GM18505 (cell line): ENCODE data around the gene CNTNAP2.
"Not testable (repeated sequence)": the region's sequence is repeated elsewhere in the genome, so short reads cannot be mapped to it uniquely, and the experiment has no call there.

Source experiments
- ATAC-seq: cut with Tn5 transposase; IDR thresholded peaks from one replicate; pipeline ENCODE4 v1.9.1; 2021; ENCODE audit not compliant: unreplicated experiment
- POLR2A ChIP-seq: IDR thresholded peaks from 4 replicates; pipeline ENCODE4 v1.6.1; 2011; ENCODE audit warnings: borderline replicate concordance; ENCODE audit not compliant: insufficient read depth, insufficient read length; ENCODE audit errors: extremely low read depth

Gene CNTNAP2

DNA sequence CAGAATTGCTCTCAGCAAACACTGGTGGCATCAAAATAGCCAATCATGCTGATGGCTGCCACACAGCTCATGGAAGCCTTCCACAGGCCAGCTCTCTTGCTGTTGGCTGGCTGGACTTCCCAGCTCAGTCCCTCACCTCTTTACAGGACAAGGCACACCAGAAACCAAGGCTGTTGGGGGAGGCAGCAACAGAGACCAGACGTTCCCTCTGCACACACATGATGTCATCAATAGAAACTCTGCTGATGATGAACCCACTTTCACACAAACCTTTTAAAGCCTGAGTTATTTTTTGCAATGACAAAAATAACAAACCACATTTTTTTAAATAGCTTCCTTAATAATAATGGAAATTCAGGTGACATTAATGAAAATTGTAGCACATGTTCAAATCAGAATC lies 2173.0 kb downstream of the CNTNAP2 start:
- TF ChIP-seq POLR2A: no peak
- peak; percentile 90 for ATAC-seq

DNA sequence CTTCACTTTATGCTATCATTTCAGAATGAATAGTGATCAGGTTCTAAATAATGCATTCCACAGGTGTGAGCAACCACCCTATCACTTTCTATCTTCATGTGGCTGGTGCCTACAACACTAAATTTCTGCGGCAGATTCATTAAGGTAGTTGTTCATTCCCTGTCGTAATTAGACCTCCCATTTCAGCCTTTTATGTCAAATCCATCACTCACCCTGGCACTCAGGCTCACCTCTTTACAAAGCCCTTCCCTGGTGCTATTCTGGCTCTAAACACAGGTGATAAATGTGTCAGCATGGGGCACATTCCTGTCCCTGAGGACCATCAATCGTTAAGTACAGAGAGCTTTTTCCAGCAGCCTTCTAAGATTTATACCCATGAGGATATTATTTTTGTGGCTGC lies 2173.9 kb downstream of the CNTNAP2 start:
- no peak for TF ChIP-seq POLR2A
- no peak for ATAC-seq

DNA sequence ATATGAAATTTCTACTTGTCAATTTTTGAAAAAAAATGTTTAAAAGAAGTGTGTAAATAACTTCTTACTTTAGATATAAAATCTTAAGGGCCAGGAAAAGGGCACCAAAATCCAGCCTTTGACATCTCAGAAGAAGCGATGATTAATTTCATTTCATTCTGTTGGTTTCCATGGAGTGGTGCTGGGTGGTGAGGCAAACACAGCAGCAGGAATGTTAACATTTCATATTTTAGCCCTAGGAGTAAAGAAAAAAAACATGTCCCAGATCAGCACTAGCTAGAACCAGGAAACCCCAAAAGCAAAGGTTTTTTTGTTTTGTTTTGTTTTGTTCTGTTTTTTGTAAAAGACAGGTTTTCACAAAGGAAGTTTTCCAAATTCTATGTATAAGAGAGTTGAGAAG lies 2175.2 kb downstream of the CNTNAP2 start:
- ATAC-seq: no peak
- TF ChIP-seq POLR2A: no peak

DNA sequence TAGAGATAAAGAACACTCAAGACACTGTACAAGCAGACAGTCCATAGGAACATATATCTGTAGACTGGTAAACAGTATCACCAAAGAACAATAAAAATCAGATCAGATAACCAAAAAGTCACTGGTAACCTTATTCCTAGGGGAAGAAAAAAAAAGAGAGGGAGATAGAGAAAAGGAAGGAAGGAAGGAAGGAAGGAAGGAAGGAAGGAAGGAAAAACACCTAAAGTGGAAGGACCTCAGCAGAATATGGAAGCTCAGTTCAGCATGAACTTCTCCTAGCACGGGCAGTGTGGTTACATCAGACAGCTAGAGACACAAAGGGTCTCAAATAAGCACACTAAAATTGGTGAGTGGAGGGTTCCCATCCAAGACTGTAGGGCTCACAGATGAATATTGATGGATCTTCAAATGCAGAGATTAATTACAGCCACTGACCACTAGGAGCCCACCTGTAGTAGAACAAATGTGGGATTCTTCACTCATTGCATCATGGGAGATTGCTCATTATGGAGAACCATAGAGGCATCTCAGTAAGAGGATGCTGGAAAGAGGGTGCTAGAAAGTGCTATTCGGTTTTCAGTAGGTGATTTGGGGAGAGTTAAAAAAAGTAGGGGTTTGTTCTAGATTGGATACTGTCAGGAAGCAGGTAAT lies 2180.5 kb downstream of the CNTNAP2 start:
- TF ChIP-seq POLR2A: no peak
- ATAC-seq: no peak

DNA sequence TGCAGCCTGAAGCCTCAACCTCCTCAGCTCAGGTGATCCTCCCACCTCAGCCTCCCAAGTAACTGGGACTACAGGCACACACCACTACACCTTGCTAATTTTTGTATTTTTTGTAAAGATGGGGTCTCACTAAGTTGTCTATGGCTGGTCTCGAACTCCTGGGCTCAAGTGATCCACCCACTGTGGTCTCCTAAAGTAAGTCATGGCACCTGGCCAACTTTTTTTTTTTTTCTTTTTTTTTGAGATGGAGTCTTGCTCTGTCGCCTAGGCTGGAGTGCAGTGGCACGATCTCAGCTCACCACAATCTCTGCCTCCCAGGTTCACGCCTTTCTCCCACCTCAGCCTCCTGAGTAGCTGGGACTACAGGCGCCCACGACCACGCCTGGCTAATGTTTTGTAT lies 2182.2 kb downstream of the CNTNAP2 start:
- ATAC-seq: not testable (repeated sequence)

DNA sequence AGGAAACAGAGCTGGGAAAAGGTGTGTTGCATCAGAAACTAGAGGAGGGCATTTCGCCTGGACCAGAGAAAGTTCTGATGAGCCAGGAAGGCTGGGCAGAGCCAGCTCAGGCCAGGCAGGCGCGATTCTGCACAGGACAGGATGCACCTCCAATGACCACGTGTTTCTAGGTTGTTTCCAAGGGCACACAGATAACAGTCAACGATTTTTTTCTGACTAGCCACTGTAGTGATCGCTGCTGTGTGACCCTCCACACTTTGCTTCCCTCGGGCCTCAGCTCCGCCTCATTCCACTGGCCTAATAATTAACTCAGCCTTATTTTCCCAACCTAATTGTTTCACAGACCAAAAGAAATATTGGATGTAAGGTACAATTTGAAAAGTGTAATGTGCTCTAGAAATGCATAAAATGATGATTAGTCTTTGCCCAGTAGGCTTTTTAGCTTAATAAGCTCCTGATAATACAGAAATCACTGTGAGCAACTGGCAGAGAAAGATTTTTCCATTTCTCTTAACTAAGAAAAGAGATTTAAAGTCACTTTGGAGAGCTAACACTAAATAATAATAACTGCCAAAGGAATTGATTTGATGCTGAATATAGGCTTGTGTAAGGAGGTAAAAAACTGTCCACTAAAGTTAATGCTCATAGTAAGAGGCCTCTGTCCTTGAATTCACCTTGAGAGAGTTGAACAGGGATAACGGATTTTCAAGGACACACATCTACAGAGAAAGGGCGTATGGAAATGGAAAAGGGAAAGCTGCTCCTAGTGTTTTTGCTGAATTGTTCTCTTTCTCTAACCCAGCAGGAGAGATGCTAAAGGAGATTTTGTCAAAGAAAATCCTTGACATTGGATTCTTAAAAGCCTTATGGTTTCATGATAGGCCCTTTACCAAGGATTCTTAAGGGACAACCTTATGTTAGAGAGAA lies 2183.0 kb downstream of the CNTNAP2 start:
- no peak for ATAC-seq
- TF ChIP-seq POLR2A: no peak

DNA sequence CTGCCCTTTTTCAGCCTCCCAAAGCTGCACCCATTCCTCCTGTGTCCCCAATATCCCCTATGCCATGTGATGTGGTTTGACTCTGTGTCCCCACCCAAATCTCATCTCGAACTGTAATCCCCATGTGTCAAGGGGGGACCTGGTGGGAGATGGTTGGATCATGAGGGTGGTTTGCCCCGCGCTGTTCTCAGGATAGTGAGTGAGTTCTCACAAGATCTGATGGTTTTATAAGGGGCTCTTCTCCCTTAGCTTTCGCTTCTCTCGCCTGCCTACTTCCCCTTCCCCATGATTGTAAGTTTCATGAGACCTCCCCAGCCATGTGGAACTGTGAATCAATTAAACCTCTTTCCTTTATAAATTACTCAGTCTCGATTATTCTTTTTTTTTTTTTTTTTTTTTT lies 2185.8 kb downstream of the CNTNAP2 start:
- ATAC-seq: not testable (repeated sequence)

DNA sequence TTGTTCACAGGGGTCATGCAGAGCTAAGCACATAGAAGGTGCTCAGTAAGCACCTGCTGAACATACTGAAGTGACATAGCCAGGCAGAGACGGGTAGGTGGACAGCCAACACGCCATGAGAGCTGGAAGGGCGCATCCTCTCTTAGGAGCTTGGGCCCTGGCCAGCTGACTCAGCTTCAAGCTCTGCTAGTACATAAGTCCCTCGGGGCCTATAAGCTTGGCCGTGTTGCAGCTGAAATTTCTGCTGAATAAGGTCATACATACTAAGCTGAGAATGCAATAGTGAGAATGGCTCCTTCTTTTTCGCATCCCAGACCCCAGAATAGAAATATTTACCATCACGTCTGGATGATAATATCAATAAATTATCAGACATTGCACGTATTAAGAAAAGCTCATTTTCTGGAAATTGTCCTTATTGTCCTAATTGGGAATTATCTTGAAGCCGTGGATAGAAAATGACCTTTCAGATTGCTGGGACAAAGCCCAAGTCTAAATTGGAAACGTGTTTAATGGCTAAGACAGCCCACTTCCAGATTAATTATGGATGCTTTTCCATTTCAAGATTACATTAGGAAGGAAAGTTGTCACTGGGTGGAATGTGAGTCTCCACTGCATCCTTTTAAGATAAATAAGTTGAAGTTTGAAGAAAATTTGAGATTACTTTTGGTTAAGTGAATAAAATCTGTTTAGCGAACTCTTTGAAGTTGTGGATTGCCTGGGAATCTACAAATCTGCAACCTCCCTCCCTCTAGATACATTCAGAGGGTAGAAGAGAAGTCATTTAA lies 2186.9 kb downstream of the CNTNAP2 start:
- ATAC-seq: no peak
- no peak for TF ChIP-seq POLR2A

DNA sequence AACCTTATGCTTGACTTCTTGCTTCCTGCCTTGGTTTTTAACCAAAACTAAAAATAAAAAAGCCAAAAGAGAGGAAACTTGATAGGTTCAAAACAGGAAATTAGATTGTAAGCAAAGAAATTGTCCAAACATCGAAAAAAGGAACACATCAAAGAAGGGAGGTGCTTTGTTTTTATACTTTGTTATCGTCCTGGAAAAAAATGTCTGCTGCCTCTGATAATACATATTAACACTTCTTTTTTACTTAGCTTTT lies 2187.4 kb downstream of the CNTNAP2 start:
- TF ChIP-seq POLR2A: no peak
- ATAC-seq: no peak

DNA sequence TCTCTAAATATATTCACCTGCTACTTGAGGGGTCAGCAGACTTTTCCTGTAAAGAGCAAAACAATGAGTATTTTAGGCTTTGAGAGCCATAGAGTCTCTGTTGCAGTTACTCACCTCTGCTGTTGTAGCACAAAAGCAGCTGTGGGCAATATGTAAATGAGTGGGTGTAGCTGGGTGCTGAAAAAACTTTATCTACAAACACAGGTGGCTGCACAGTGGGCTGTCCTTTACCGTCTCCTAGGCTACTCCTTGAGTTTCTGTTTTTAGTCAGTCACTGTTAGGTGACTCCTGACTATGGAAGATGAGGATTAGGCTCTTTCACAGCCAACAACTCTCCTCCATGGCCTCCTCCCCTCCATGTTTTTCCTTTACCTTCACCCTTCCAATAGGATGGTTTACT lies 2187.9 kb downstream of the CNTNAP2 start:
- TF ChIP-seq POLR2A: no peak

DNA sequence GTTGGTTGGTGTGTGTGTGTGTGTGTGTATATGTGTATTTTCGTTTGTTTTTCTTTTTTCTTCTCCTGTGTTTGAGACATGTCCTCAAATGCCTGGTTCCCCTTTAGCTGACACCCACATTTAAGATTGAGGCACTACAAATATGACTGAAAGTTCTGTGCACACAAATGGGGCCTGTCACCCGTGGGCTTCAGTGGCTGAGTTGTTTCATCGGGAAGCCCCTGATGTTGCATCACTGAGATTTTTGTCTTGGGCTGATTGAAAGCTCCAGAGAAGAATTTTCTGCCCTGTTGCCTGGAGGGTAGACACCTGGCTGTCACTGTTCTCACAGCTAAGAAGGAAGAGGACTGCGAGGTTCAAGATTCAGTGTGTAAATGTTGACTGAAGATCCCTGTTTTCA lies 2190.2 kb downstream of the CNTNAP2 start:
- no peak for TF ChIP-seq POLR2A
- peak; percentile 73 for ATAC-seq

More for the DNA sequence above, 2187.9 kb downstream of the CNTNAP2 start:
- ATAC-seq: peak; percentile 54

DNA sequence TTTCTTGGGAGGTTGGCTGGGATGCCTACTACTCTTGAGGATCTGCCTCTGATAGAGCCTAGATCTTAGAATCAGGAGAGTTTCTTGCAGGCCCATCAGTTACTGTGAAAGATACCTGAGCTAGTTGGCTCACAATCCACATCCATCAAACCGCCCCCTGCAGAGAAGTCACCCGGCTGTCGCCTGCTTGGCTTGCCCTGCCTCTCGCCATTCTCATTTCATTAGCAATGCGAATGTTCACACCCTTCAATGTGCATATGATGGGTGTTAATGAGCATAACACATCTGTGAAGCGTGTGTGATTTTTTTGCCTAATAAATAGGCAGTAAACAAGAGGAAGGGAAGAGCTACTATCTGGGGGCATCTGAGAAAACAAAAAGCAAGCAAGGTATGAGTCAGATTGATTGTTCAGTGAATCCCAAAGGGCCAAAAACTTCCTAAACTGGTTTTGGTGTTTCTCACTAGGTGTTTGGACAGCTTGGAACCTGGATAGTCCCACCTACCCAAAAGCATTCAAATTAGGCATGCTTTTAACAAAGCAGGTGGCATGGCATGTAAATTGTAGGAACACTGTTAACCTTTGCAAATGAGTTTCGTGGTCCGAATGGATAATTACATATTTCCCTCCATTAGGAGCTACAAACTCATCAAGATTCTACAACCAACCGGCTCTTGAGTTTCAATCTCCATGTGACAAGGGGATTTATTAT lies 2201.7 kb downstream of the CNTNAP2 start:
- no peak for TF ChIP-seq POLR2A
- ATAC-seq: no peak

DNA sequence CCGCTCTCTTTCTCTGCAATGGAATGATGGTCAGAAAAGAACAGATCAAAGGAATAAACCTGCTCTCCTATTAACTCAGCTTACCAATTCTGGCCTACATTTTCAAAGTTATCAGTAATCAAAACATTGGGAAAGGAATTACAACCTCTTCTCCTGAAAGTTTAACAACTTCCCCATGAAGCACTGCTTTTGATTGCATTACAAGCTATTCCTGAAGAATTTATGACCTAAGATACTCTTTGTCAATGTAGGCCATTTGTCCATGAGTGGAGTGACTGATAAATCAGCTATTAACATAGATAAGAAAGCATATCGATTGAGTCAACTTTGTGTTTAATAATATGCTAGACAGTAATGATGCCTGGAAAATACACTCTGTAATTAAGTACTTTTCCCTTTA lies 2202.2 kb downstream of the CNTNAP2 start:
- ATAC-seq: no peak

More for the DNA sequence above, 2202.2 kb downstream of the CNTNAP2 start:
- TF ChIP-seq POLR2A: no peak
